HepG2 (cell line): Measurements from ENCODE around the gene WDR37. TPM values are rescaled to one million over a fixed set of nuclear protein-coding genes. Genes with fewer than 3 reads are reported as not detected.

Experiments
- ADNP ChIP-seq: sonication (generic); formaldehyde crosslinking; IDR thresholded peaks from 2 replicates; pipeline ENCODE4 v1.4.0; 2020; ENCODE audit warnings: missing genetic modification reagents
- HNF4G ChIP-seq, 2 experiments: sonication (generic) in 1 of 2; formaldehyde crosslinking in 1 of 2; IDR thresholded peaks; 2 replicates each; pipeline versions ENCODE4 v1.4.0 to v1.6.1; 2011 to 2020; ENCODE audit warnings: borderline replicate concordance in 2 of 2, low read depth in 2 of 2, mild to moderate bottlenecking in 2 of 2, low read length in 1 of 2, missing genetic modification reagents in 1 of 2, moderate library complexity in 1 of 2
- KDM5B ChIP-seq: sonication (generic); formaldehyde crosslinking; IDR thresholded peaks from 2 replicates; pipeline ENCODE4 v1.4.0; 2020; ENCODE audit warnings: missing genetic modification reagents, mild to moderate bottlenecking, borderline replicate concordance
- KLF13 ChIP-seq: sonication (generic); formaldehyde crosslinking; IDR thresholded peaks from 2 replicates; pipeline ENCODE4 v1.4.0; 2020; ENCODE audit warnings: mild to moderate bottlenecking, missing genetic modification reagents
- MTF2 ChIP-seq: sonication (generic); formaldehyde crosslinking; IDR thresholded peaks from 2 replicates; pipeline ENCODE4 v1.5.0; 2020; ENCODE audit warnings: missing genetic modification reagents, borderline replicate concordance
- NR1H2 ChIP-seq: sonication (generic); formaldehyde crosslinking; IDR thresholded peaks from 2 replicates; pipeline ENCODE4 v1.8.1; 2022; ENCODE audit warnings: low read depth, missing genetic modification reagents, borderline replicate concordance
- NRL ChIP-seq: sonication (generic); formaldehyde crosslinking; IDR thresholded peaks from 2 replicates; pipeline ENCODE4 v1.5.0; 2020; ENCODE audit warnings: missing genetic modification reagents, mild to moderate bottlenecking, moderate library complexity, borderline replicate concordance
- PCBP1 ChIP-seq: fragments of 200-400 bp; formaldehyde crosslinking; IDR thresholded peaks from 2 replicates; pipeline ENCODE4 v1.6.1; 2017; ENCODE audit warnings: mild to moderate bottlenecking, low read depth, low read length, borderline replicate concordance
- PPARG ChIP-seq: conservative IDR thresholded peaks from 2 replicates; pipeline ENCODE4 v1.6.1; 2016; ENCODE audit warnings: missing biosample characterization, missing genetic modification reagents
- RAD21 ChIP-seq: fragments of 450-650 bp; formaldehyde crosslinking; IDR thresholded peaks from 2 replicates; pipeline ENCODE4 v1.5.0; 2020; ENCODE audit warnings: mild to moderate bottlenecking
- RAD51 ChIP-seq: fragments of 450-650 bp; IDR thresholded peaks from 2 replicates; pipeline ENCODE4 v1.6.1; 2016; ENCODE audit warnings: borderline replicate concordance
- REL ChIP-seq: sonication (generic); formaldehyde crosslinking; conservative IDR thresholded peaks from 2 replicates; pipeline ENCODE4 v1.8.0; 2022; ENCODE audit warnings: mild to moderate bottlenecking, missing genetic modification reagents, moderate library complexity
- SCMH1 ChIP-seq: sonication (generic); formaldehyde crosslinking; IDR thresholded peaks from 2 replicates; pipeline ENCODE4 v1.9.0; 2021; ENCODE audit warnings: missing genetic modification reagents, mild to moderate bottlenecking, borderline replicate concordance
- TOE1 ChIP-seq: sonication (generic); formaldehyde crosslinking; IDR thresholded peaks from 2 replicates; pipeline ENCODE4 v1.4.0; 2020; ENCODE audit warnings: mild to moderate bottlenecking, missing genetic modification reagents
- TRIM22 ChIP-seq: fragments of 450-650 bp; IDR thresholded peaks from 2 replicates; pipeline ENCODE4 v1.6.1; 2017
- XBP1 ChIP-seq: sonication (generic); formaldehyde crosslinking; IDR thresholded peaks from 2 replicates; pipeline ENCODE4 v1.5.0; 2020; ENCODE audit warnings: missing genetic modification reagents
- ZBTB38 ChIP-seq: sonication (generic); formaldehyde crosslinking; IDR thresholded peaks from 2 replicates; pipeline ENCODE4 v1.5.1; 2020; ENCODE audit warnings: mild to moderate bottlenecking, missing genetic modification reagents
- ZFAT ChIP-seq: sonication (generic); formaldehyde crosslinking; conservative IDR thresholded peaks from 2 replicates; pipeline ENCODE4 v1.8.1; 2023; ENCODE audit warnings: missing genetic modification reagents, inconsistent platforms
- ZNF205 ChIP-seq: IDR thresholded peaks from 2 replicates; pipeline ENCODE4 v1.6.1; 2018; ENCODE audit warnings: missing biosample characterization, missing genetic modification reagents
- ZNF207 ChIP-seq: fragments of 450-650 bp; IDR thresholded peaks from 2 replicates; pipeline ENCODE4 v1.6.1; 2016; ENCODE audit warnings: antibody characterized with exemption, borderline replicate concordance
- ZNF343 ChIP-seq: sonication (generic); formaldehyde crosslinking; IDR thresholded peaks from 2 replicates; pipeline ENCODE4 v1.4.0; 2020; ENCODE audit warnings: mild to moderate bottlenecking, missing genetic modification reagents
- ZNF354B ChIP-seq: sonication (generic); formaldehyde crosslinking; IDR thresholded peaks from 2 replicates; pipeline ENCODE4 v1.8.0; 2022; ENCODE audit warnings: mild to moderate bottlenecking, missing genetic modification reagents
- ZNF432 ChIP-seq: sonication (generic); formaldehyde crosslinking; IDR thresholded peaks from 2 replicates; pipeline ENCODE4 v1.5.0; 2020; ENCODE audit warnings: missing genetic modification reagents, mild to moderate bottlenecking, borderline replicate concordance
- ZNF530 ChIP-seq: sonication (generic); formaldehyde crosslinking; IDR thresholded peaks from 2 replicates; pipeline ENCODE4 v1.5.0; 2020; ENCODE audit warnings: low read depth, mild to moderate bottlenecking, missing genetic modification reagents
- ZNF550 ChIP-seq: sonication (generic); formaldehyde crosslinking; IDR thresholded peaks from 2 replicates; pipeline ENCODE4 v1.4.0; 2020; ENCODE audit warnings: mild to moderate bottlenecking, missing genetic modification reagents, borderline replicate concordance
- ZNF574 ChIP-seq: sonication (generic); formaldehyde crosslinking; IDR thresholded peaks from 2 replicates; pipeline ENCODE4 v1.4.0; 2020; ENCODE audit warnings: missing genetic modification reagents
- ZNF780A ChIP-seq: sonication (generic); formaldehyde crosslinking; IDR thresholded peaks from 2 replicates; pipeline ENCODE4 v1.8.0; 2022; ENCODE audit warnings: mild to moderate bottlenecking, missing genetic modification reagents, moderate library complexity
- ZNF878 ChIP-seq: sonication (generic); formaldehyde crosslinking; IDR thresholded peaks from 2 replicates; pipeline ENCODE4 v1.8.1; 2023; ENCODE audit warnings: mild to moderate bottlenecking, missing genetic modification reagents, moderate library complexity
- polyA plus RNA-seq, 8 experiments: library from polyadenylated mRNA; depleted of rRNA in 3 of 8; stranded (reverse) in 7 of 8; unstranded in 1 of 8; fragments of >200 nt; fragmentation: Illumina TruSeq in 4 of 8; extraction: Trizol in 4 of 8; gene quantifications; 2 replicates each; pipeline versions ENCODE4 v1.2.1 to v1.2.3, GENCODE V29; 2011 to 2016; ENCODE audit warnings: low read depth in 4 of 8, missing spikeins in 1 of 8, mixed read lengths in 1 of 8; ENCODE audit not compliant: insufficient read depth in 1 of 8
- total RNA-seq, 5 experiments: library from RNA; depleted of rRNA; stranded (reverse); fragments of >200 nt; fragmentation: Illumina TruSeq; extraction: Trizol; gene quantifications; 2 replicates each; pipeline ENCODE4 v1.2.3, GENCODE V29; 2016; ENCODE audit warnings: low read depth in 1 of 5

WDR37 gene
- total and polyA plus RNA-seq, 2 of the 13 experiments (the other 11 are each of a cell fraction or from before 2014, with no cell fraction given): 5.9 to 7.5 TPM

GRCh38 chr10:1048732-1049424 is 7.3 kb upstream of the WDR37 start, which contains the start of gene IDI1 (continued):
- TF ChIP-seq ADNP (CRISPR knock-in tag) (no peak), ZNF354B (CRISPR knock-in tag) (peak; percentile 88; the same call in 1 of the 2 replicates), ZNF207 (no peak), ZNF878 (CRISPR knock-in tag) (no peak), PPARG (CRISPR knock-in tag) (peak; percentile 50), ZFAT (peak; percentile 46; the same call in 1 of the 2 replicates), TRIM22 (no peak), SCMH1 (CRISPR knock-in tag) (no peak), XBP1 (no peak), ZNF780A (CRISPR knock-in tag) (no peak), ZNF432 (CRISPR knock-in tag) (no peak), TOE1 (no peak), KDM5B (CRISPR knock-in tag) (peak; percentile 93), RAD21 (no peak), HNF4G (IDR thresholded peaks at IDR 0.05; ENCODE audit: borderline replicate concordance, low read depth, low read length) (no peak), HNF4G (CRISPR knock-in tag; IDR thresholded peaks at IDR 0.05; ENCODE audit: borderline replicate concordance, low read depth) (peak; percentile 16; the same call in 1 of the 2 replicates), MTF2 (CRISPR knock-in tag) (no peak), RAD51 (no peak), ZNF550 (CRISPR knock-in tag) (no peak; the same call in 1 of the 2 replicates), REL (CRISPR knock-in tag) (no peak; the same call in 1 of the 2 replicates), ZNF205 (peak; percentile 21; the same call in 1 of the 2 replicates), ZBTB38 (CRISPR knock-in tag) (peak; percentile 77; the same call in 1 of the 2 replicates), ZNF530 (CRISPR knock-in tag) (no peak), ZNF343 (peak; percentile 64), NRL (CRISPR knock-in tag) (peak; percentile 64; the same call in 1 of the 2 replicates), KLF13 (peak; percentile 41; the same call in 1 of the 2 replicates), NR1H2 (no peak; the same call in 1 of the 2 replicates), ZNF574 (CRISPR knock-in tag) (peak; percentile 53), PCBP1 (peak; percentile 95; the same call in 1 of the 2 replicates)
